ENCODE data around the gene PRAMEF5.
"Not testable (repeated sequence)": the region's sequence is repeated elsewhere in the genome, so short reads cannot be mapped to it uniquely, and the experiment has no call there.

The PRAMEF5 gene

GRCh38 chr1:13228343-13228781 is 25.6 kb upstream of the PRAMEF5 start:
- Histone ChIP-seq H3K36me3 (ENCODE audit: control insufficient read depth, insufficient read depth, low read length) (no peaks in the 10 kb centered on the region), H3K4me1 (no peaks in the 10 kb centered on the region), H3K9me3 (ENCODE audit: control insufficient read depth, low read length) (no peaks in the 10 kb centered on the region), H3K79me2 (no peaks in the 10 kb centered on the region), H3K27ac (no peak overlapping the region), H3K9ac (no peak overlapping the region), H3K27me3 (ENCODE audit: control insufficient read depth, insufficient read depth, low read length) (no peaks in the 10 kb centered on the region), H3K4me2 (ENCODE audit: low read length) (no peak overlapping the region), H2AFZ (no peak overlapping the region), H3K4me3 (ENCODE audit: low read depth, low read length) (no peak overlapping the region)
- peak; percentile 19 for TF ChIP-seq CTCF (IDR thresholded peaks at IDR 0.05)

- not testable (repeated sequence) for H3K4me2 ChIP-seq (ENCODE audit: low read length); H3K9me3 ChIP-seq (ENCODE audit: control insufficient read depth, low read length); H3K27me3 ChIP-seq (ENCODE audit: control insufficient read depth, insufficient read depth, low read length); H3K27ac ChIP-seq; H3K9ac ChIP-seq; H3K4me1 ChIP-seq; H3K79me2 ChIP-seq; H2AFZ ChIP-seq; H3K36me3 ChIP-seq (ENCODE audit: control insufficient read depth, insufficient read depth, low read length); H3K4me3 ChIP-seq (ENCODE audit: low read depth, low read length)
Measured at GRCh38 chr1:13230096-13230495, 23.9 kb upstream of the PRAMEF5 start.

DNA sequence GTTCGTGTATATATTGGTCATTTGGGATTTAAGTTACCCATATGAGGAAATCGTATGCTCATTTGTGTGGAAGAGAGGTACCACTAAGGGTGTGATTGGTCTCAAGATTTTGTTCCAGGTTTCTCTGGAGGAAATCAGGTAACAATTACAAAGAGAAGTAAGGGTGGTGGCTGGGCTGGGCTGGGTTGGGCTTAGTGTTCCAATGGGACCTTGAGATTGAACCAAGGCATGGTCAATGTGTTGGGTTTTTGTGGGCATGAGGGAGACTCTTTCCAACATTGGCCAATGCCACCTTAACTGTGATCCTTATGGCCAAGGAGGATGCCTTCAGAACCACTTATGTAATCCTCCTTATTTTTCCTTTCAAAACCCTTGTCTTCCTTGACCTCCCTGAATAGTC is 23.4 kb upstream of the PRAMEF5 start:
- not testable (repeated sequence) for H3K4me1 ChIP-seq; H3K9me3 ChIP-seq (ENCODE audit: control insufficient read depth, low read length); H3K36me3 ChIP-seq (ENCODE audit: control insufficient read depth, insufficient read depth, low read length); H3K4me2 ChIP-seq (ENCODE audit: low read length); H3K27ac ChIP-seq; H3K9ac ChIP-seq; H2AFZ ChIP-seq; H3K27me3 ChIP-seq (ENCODE audit: control insufficient read depth, insufficient read depth, low read length); H3K4me3 ChIP-seq (ENCODE audit: low read depth, low read length); H3K79me2 ChIP-seq

DNA sequence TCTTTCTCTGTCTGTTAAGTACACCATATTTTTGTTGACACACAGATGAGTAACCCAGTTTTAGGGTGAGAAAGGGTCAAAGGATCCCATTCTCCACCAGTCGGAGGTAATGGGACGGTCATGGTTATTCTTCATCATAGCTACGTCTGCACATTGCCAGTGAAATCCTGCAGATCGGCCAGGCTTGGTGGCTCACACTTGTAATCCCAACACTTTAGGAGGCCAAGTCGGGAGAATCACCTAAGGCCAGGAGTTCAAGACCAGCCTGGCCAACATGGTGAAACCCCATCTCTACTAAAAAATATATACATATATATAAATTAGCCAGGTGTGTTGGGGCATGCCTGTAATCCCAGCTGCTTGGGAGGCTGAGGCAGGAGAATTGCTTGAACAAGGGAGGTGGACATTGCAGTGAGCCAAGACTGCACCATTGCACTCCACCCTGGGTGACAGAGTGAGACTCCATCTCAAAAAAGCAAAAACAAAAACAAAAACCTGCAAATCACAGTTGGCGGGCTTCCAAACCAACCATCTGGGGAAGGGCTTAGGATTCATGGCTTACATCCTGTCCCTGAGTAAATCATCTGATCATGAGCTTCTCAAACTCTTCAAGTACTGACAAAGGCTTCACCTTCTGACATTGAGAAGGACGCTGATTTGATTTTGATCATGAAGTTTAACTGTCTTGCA is 22.8 kb upstream of the PRAMEF5 start:
- H3K4me3 ChIP-seq (ENCODE audit: low read depth, low read length); H2AFZ ChIP-seq; H3K36me3 ChIP-seq (ENCODE audit: control insufficient read depth, insufficient read depth, low read length); H3K27me3 ChIP-seq (ENCODE audit: control insufficient read depth, insufficient read depth, low read length); H3K9me3 ChIP-seq (ENCODE audit: control insufficient read depth, low read length); H3K79me2 ChIP-seq; H3K4me1 ChIP-seq; H3K4me2 ChIP-seq (ENCODE audit: low read length); H3K9ac ChIP-seq; H3K27ac ChIP-seq: not testable (repeated sequence)

GRCh38 chr1:13232056-13232455 is 21.9 kb upstream of the PRAMEF5 start:
- H3K27ac ChIP-seq; H3K36me3 ChIP-seq (ENCODE audit: control insufficient read depth, insufficient read depth, low read length); H3K27me3 ChIP-seq (ENCODE audit: control insufficient read depth, insufficient read depth, low read length); H2AFZ ChIP-seq; H3K9me3 ChIP-seq (ENCODE audit: control insufficient read depth, low read length); H3K4me3 ChIP-seq (ENCODE audit: low read depth, low read length); H3K4me1 ChIP-seq; H3K79me2 ChIP-seq; H3K4me2 ChIP-seq (ENCODE audit: low read length); H3K9ac ChIP-seq: not testable (repeated sequence)

- H3K79me2 ChIP-seq; H3K4me1 ChIP-seq; H3K4me2 ChIP-seq (ENCODE audit: low read length); H3K27ac ChIP-seq; H2AFZ ChIP-seq; H3K36me3 ChIP-seq (ENCODE audit: control insufficient read depth, insufficient read depth, low read length); H3K4me3 ChIP-seq (ENCODE audit: low read depth, low read length); H3K9ac ChIP-seq; H3K9me3 ChIP-seq (ENCODE audit: control insufficient read depth, low read length); H3K27me3 ChIP-seq (ENCODE audit: control insufficient read depth, insufficient read depth, low read length): not testable (repeated sequence)
Measured at GRCh38 chr1:13234057-13234456, 19.9 kb upstream of the PRAMEF5 start.

DNA sequence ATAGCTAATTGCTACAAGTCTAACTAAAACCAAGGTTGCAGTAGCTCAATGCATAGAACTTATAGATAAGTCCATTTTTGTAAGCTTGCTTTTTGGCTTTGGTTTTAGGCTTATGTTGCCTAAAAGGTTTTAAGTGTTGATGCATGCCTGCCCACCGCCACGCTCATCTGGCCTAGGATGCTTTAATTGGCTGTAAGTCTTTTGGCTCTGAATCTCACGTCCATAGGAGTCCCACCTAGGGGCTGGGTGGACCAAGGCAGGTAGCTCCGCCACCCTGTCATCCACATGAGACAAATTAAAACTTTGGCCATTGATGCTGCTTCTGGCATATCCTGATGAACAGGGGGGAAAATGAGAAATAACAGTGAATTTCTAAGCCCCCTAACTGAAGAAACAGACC is 16.4 kb upstream of the PRAMEF5 start:
- not testable (repeated sequence) for H3K36me3 ChIP-seq (ENCODE audit: control insufficient read depth, insufficient read depth, low read length); H3K79me2 ChIP-seq; H3K9ac ChIP-seq; H3K27me3 ChIP-seq (ENCODE audit: control insufficient read depth, insufficient read depth, low read length); H3K4me3 ChIP-seq (ENCODE audit: low read depth, low read length); H3K4me1 ChIP-seq; H3K27ac ChIP-seq; H3K4me2 ChIP-seq (ENCODE audit: low read length); H3K9me3 ChIP-seq (ENCODE audit: control insufficient read depth, low read length); H2AFZ ChIP-seq

GRCh38 chr1:13239633-13240032 is 14.4 kb upstream of the PRAMEF5 start:
- H3K4me3 ChIP-seq (ENCODE audit: low read depth, low read length); H3K9ac ChIP-seq; H3K9me3 ChIP-seq (ENCODE audit: control insufficient read depth, low read length); H3K36me3 ChIP-seq (ENCODE audit: control insufficient read depth, insufficient read depth, low read length); H3K4me2 ChIP-seq (ENCODE audit: low read length); H3K27ac ChIP-seq; H2AFZ ChIP-seq; H3K27me3 ChIP-seq (ENCODE audit: control insufficient read depth, insufficient read depth, low read length); H3K79me2 ChIP-seq; H3K4me1 ChIP-seq: not testable (repeated sequence)

GRCh38 chr1:13243536-13244263 is 10.3 kb upstream of the PRAMEF5 start:
- not testable (repeated sequence) for H2AFZ ChIP-seq

GRCh38 chr1:13245841-13246553 is 8.0 kb upstream of the PRAMEF5 start:
- H3K79me2 ChIP-seq, result not testable (repeated sequence)

More at GRCh38 chr1:13243536-13244263, 10.3 kb upstream of the PRAMEF5 start:
- H3K4me3 ChIP-seq (ENCODE audit: low read depth, low read length); H3K36me3 ChIP-seq (ENCODE audit: control insufficient read depth, insufficient read depth, low read length); H3K4me2 ChIP-seq (ENCODE audit: low read length); H3K4me1 ChIP-seq; H3K27me3 ChIP-seq (ENCODE audit: control insufficient read depth, insufficient read depth, low read length); H3K9ac ChIP-seq; H3K79me2 ChIP-seq; H3K27ac ChIP-seq; H3K9me3 ChIP-seq (ENCODE audit: control insufficient read depth, low read length): not testable (repeated sequence)

More at GRCh38 chr1:13245841-13246553, 8.0 kb upstream of the PRAMEF5 start:
- not testable (repeated sequence) for H3K27me3 ChIP-seq (ENCODE audit: control insufficient read depth, insufficient read depth, low read length); H3K9ac ChIP-seq; H3K4me3 ChIP-seq (ENCODE audit: low read depth, low read length); H2AFZ ChIP-seq; H3K36me3 ChIP-seq (ENCODE audit: control insufficient read depth, insufficient read depth, low read length); H3K9me3 ChIP-seq (ENCODE audit: control insufficient read depth, low read length); H3K4me1 ChIP-seq; H3K4me2 ChIP-seq (ENCODE audit: low read length); H3K27ac ChIP-seq
